ENCODE measurements around the gene LAMTOR5. TPM values are rescaled to one million over a fixed set of nuclear protein-coding genes. Genes with fewer than 3 reads are reported as not detected.
"Not testable (repeated sequence)": the region's sequence is repeated elsewhere in the genome, so short reads cannot be mapped to it uniquely, and the experiment has no call there.

LAMTOR5 gene
- total and polyA plus RNA-seq, 2 of the 4 experiments (the other 2 are of a cell fraction): 159 to 369 TPM

DNA sequence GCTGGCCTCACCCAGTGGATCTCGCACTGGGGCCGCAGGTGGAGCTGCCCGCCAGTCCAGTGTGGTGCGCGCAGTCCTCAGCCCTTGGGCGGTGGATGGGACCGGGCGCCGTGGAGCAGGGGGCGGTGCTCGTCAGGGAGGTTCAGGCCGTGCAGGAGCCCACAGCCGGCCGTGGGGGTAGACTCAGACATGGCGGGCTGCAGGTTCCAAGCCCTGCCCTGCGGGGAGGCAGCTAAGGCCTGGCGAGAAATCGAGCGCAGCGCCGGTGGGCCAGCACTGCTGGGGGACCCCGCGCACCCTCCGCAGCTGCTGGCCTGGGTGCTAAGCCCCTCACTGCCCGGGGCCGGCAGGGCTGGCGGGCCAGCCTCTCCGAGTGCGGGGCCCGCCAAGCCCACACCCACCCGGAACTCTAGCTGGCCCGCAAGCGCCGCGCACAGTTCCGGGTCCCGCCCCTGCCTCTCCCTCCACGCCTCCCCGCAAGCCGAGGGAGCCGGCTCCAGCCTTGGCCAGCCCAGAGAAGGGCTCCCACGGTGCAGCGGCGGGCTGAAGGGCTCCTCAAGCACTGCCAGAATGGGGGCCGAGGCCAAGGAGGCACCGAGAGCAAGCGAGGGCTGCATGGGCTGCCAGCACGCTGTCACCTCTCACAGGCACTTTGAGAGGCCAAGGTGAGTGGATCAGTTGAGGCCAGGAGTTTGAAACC, 11.1 kb downstream of the LAMTOR5 start:
- H2BK5ac ChIP-seq (ENCODE audit: low read depth, low read length, poor library complexity, severe bottlenecking); CTCF ChIA-PET: not testable (repeated sequence)
- 100% methylated on average over 20 of the region's 48 CpGs; no CpG with 5 or more reads in 1 of the 2 experiments for WGBS, 2 experiments (ENCODE audit: extremely low coverage in 2 of 2, insufficient read length in 1 of 2)

More for the DNA sequence above, 11.1 kb downstream of the LAMTOR5 start:
- H3K9me1 ChIP-seq (ENCODE audit: insufficient read depth, low read length); in situ Hi-C loops (cut with MboI; ENCODE audit: low sequenced_read_pairs); BruUV-seq (replicated peaks); H4K91ac ChIP-seq (ENCODE audit: insufficient read depth, low read depth, low read length); H4K5ac ChIP-seq (ENCODE audit: low read depth, low read length); dilution Hi-C loops (cut with HindIII; ENCODE audit: low sequenced_read_pairs, unreplicated experiment); H3K27me3 ChIP-seq (ENCODE audit: control insufficient read depth, insufficient read depth, low read length); H2BK15ac ChIP-seq (ENCODE audit: low read depth, low read length); H2BK120ac ChIP-seq (ENCODE audit: low read depth, low read length); DNase-seq; H3K79me1 ChIP-seq (ENCODE audit: low read depth in 1 of 2, low read length in 2 of 2); H3K9me3 ChIP-seq (ENCODE audit: control insufficient read depth, insufficient read depth, low read length); ATAC-seq (ENCODE audit: low read depth); H3K4me2 ChIP-seq (ENCODE audit: low read depth, low read length); H2BK20ac ChIP-seq (ENCODE audit: low read depth, low read length); POLR2A ChIA-PET (ENCODE audit: unreplicated experiment); H2AK9ac ChIP-seq (replicated peaks; ENCODE audit: low read depth, low read length, poor library complexity); H3K56ac ChIP-seq (ENCODE audit: extremely low read depth, insufficient read depth, low read length); H3K9ac ChIP-seq (ENCODE audit: low read depth, low read length); H3K4me3 ChIP-seq (ENCODE audit: insufficient read depth, low read depth, low read length); H2AK5ac ChIP-seq (ENCODE audit: low read depth, low read length); H3K27ac ChIP-seq (ENCODE audit: insufficient read depth, low read length); H3K23ac ChIP-seq (ENCODE audit: low read depth, low read length); H3K14ac ChIP-seq (replicated peaks; ENCODE audit: low read depth, low read length); H4K20me1 ChIP-seq (ENCODE audit: insufficient read depth, low read length); H4K8ac ChIP-seq (ENCODE audit: low read depth in 2 of 2, low read length in 2 of 2); H3K18ac ChIP-seq (ENCODE audit: low read depth, low read length); H2AFZ ChIP-seq (replicated peaks; ENCODE audit: low read length, poor library complexity); intact Hi-C loops (cut with micrococcal nuclease); H3K4ac ChIP-seq (ENCODE audit: low read depth, low read length): not testable (repeated sequence)
- Histone ChIP-seq H3K36me3 (ENCODE audit: control insufficient read depth, insufficient read depth, low read length) (peaks cover 10% of the 10 kb centered on the region), H3K4me1 (ENCODE audit: control insufficient read depth, insufficient read depth, low read length) (peaks cover 14% of the 10 kb centered on the region)
